Measurements from ENCODE around the gene DYRK2. TPM values are rescaled to one million over a fixed set of nuclear protein-coding genes. Genes with fewer than 3 reads are reported as not detected.

The DYRK2 gene
- polyA plus RNA-seq, 6 donors from 2014 or later: 27.4 to 62.0 (median 36.5) TPM

DNA sequence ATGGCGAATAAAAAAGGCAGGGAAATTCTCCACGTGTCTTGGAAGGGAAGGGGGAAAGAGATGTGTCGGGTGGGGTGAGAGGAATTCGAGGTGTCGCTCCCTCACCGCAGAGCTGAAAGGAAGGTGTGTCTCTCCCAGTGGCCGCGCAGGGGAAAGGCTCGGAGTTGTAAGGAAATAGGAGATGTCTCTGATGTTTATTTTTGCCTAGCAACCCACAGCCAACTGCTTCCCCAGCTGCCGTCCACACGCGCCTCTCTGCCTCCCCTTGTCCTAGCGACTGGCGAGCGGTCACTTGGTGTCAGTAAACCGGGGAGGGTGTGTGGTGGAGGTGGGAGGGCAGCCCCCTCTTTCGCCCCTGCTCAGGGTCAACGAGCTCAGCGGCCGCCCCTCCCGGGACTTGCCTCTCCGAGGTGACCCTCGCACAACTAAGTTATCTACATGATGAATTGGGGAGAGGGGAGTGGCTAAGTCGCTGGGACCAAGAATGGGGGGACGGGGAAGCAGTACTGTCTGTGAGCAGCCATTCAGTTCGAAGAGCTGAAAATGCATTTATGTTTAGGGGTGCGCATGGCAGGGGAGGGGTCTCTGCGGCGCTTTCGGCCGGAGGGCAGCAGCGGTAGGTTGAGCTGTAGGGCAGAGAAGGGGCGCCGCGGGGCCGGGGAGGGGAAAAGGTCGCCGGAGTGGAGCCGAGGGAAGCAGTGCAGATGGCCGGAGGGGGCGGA, 585 bp upstream of the DYRK2 start:
- Mint-ChIP-seq H3K27ac (peak overlapping the region; percentile 89 to 96 (median 94)), H3K4me1 (peaks cover 31 to 32% (median 32%) of the 10 kb centered on the region in 3 donors), H3K4me3 (peak overlapping the region; percentile 93 to 100 (median 97)), H3K36me3 (peaks cover 0 to 16% of the 10 kb centered on the region in 2 donors), H3K9me3 (no peaks in the 10 kb centered on the region), H3K27me3 (peaks cover 0 to 5% (median 0%) of the 10 kb centered on the region in 3 donors)
- DNase-seq: peak; percentile 53
- ATAC-seq (ENCODE audit: low read depth in 2 of 2): peak; percentile 34 to 37

DNA sequence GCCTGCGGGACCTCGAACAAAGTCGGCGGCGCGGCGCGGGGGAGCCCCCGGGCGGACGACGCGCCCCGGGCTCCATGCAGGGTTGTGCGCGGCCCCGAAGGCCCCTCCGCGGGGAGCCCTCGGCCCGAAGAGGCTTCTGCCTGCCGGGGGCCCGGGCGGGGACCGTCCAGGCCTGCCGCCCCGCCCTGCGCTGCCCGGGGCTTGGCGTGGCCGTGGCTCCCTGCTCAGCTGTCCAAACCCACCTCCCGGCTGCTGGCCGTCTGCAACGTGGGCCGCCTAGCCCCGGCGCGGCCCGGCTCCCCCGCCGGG, 670 bp downstream of the DYRK2 start:
- H3K27me3 Mint-ChIP-seq: peaks cover 0 to 5% (median 0%) of the 10 kb centered on the region in 3 donors
- H3K27ac Mint-ChIP-seq: peak overlapping the region in 1 of 6 donors; percentile 96
- H3K9me3 Mint-ChIP-seq: no peaks in the 10 kb centered on the region
- H3K4me1 Mint-ChIP-seq: peaks cover 42 to 44% (median 42%) of the 10 kb centered on the region in 3 donors
- H3K4me3 Mint-ChIP-seq: peak overlapping the region in 4 of 8 donors; percentile 86 to 98 (median 96)
- H3K36me3 Mint-ChIP-seq: peaks cover 0 to 18% of the 10 kb centered on the region in 2 donors
- ATAC-seq (ENCODE audit: low read depth in 2 of 2): peak; percentile 32 to 37
- DNase-seq: no peak

GRCh38 chr12:67649570-67650387, 1.2 kb downstream of the DYRK2 start:
- Mint-ChIP-seq H3K36me3 (peaks cover 0 to 24% of the 10 kb centered on the region in 2 donors), H3K4me3 (peak overlapping the region; percentile 86 to 98 (median 97)), H3K27ac (peak overlapping the region; percentile 33 to 96 (median 91)), H3K27me3 (peaks cover 0 to 2% (median 0%) of the 10 kb centered on the region in 3 donors), H3K9me3 (no peaks in the 10 kb centered on the region), H3K4me1 (peaks cover 44 to 49% (median 48%) of the 10 kb centered on the region in 3 donors)
- peak; percentile 11 to 12 for ATAC-seq (ENCODE audit: low read depth in 2 of 2)
- DNase-seq: peak; percentile 40

DNA sequence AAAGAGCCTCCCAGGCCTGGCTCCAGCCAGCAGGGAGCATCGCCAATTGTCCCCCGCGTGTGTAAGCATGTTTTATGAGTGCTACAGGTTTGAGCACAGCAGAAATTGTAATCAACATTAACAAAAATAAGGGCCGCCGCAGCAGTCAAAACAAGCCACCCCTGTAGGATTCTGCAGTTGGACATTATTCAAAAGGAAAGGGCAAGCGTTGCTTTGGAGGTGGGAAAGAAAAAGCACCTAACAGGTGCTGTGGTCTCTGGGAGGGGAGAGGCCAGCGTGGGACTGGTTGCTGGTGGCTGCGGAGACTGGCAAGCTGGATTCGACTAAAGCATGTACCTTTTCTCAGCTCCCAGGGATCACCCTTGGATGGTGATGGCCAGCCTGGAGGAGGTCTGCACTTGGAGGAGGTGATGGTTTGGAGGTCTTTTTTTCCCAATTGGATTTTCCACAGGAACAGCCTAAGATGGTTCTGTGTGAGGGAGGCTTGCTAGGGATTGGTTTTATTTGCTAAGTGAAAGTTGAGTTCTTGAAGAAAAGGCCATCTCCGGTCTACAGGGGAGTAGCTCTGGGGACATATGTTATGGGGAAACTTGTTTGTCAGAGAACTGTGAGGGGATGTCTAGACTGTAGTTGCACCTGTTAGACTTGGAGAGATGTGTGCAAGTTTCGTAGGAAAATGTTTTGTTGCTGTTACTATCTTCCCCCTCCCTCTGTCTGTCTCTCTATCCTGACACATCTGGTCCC, 2.0 kb downstream of the DYRK2 start:
- Mint-ChIP-seq H3K4me1 (peaks cover 46 to 54% (median 54%) of the 10 kb centered on the region in 3 donors), H3K36me3 (peaks cover 0 to 24% of the 10 kb centered on the region in 2 donors), H3K27ac (peak overlapping the region; percentile 33 to 96 (median 91)), H3K27me3 (no peaks in the 10 kb centered on the region), H3K4me3 (peak overlapping the region; percentile 86 to 98 (median 97)), H3K9me3 (no peaks in the 10 kb centered on the region)
- ATAC-seq (ENCODE audit: low read depth in 2 of 2) (peak in 1 of 2 donors; percentile 9), DNase-seq (no peak)

DNA sequence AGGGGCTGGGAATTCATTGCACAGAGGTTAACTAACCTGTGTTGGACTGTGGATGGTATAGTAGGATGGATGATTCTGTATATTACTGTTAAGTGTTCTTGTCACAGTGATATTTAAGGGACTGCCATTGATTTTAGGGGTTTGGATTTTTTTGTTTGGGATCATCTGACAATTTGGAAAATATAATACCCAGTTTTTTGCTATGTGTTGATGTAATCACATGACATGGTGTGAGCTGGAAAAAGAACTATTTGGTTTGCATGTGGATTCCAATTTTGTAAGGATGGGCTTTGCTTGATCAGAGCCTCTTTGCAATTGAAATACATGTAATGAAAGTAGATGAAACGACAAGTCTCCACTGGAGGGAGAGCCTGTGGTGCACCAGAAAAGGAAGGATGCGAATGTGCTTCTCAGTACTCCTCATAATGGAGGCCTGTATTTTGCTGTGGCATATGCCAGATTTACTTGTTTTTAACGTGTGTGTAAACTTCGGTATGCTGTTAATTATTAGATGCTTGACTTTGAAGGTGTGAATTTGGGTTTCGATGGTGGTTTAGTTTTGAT, 2.7 kb downstream of the DYRK2 start:
- H3K27ac Mint-ChIP-seq: peak overlapping the region in 5 of 6 donors; percentile 9 to 96 (median 59)
- ATAC-seq (ENCODE audit: low read depth in 2 of 2) (peak in 1 of 2 donors; percentile 13), DNase-seq (peak; percentile 14)
- H3K9me3 Mint-ChIP-seq: no peaks in the 10 kb centered on the region
- H3K36me3 Mint-ChIP-seq: peaks cover 0 to 24% of the 10 kb centered on the region in 2 donors
- H3K27me3 Mint-ChIP-seq: no peaks in the 10 kb centered on the region
- peak overlapping the region; percentile 86 to 98 (median 97) for H3K4me3 Mint-ChIP-seq
- H3K4me1 Mint-ChIP-seq: peaks cover 49 to 60% (median 54%) of the 10 kb centered on the region in 3 donors

- Mint-ChIP-seq H3K27me3 (no peaks in the 10 kb centered on the region), H3K27ac (peak overlapping the region in 3 of 6 donors; percentile 40 to 74 (median 56)), H3K4me1 (peaks cover 42 to 69% (median 48%) of the 10 kb centered on the region in 3 donors), H3K36me3 (peaks cover 12 to 33% of the 10 kb centered on the region in 2 donors), H3K9me3 (no peaks in the 10 kb centered on the region), H3K4me3 (no peak overlapping the region)
- ATAC-seq (ENCODE audit: low read depth in 2 of 2): no peak
- no peak for DNase-seq
These were observed 7.3 kb downstream of the DYRK2 start for GRCh38 chr12:67655829-67656228.

GRCh38 chr12:67656251-67656650, 7.7 kb downstream of the DYRK2 start:
- no peaks in the 10 kb centered on the region for H3K27me3 Mint-ChIP-seq
- ATAC-seq (ENCODE audit: low read depth in 2 of 2) (no peak), DNase-seq (no peak)
- H3K9me3 Mint-ChIP-seq: no peaks in the 10 kb centered on the region
- peaks cover 39 to 69% (median 45%) of the 10 kb centered on the region in 3 donors for H3K4me1 Mint-ChIP-seq
- peaks cover 12 to 33% of the 10 kb centered on the region in 2 donors for H3K36me3 Mint-ChIP-seq
- peak overlapping the region in 3 of 6 donors; percentile 50 to 74 (median 56) for H3K27ac Mint-ChIP-seq
- H3K4me3 Mint-ChIP-seq: no peak overlapping the region

- H3K36me3 Mint-ChIP-seq: peaks cover 12 to 33% of the 10 kb centered on the region in 2 donors
- no peaks in the 10 kb centered on the region for H3K9me3 Mint-ChIP-seq
- H3K27me3 Mint-ChIP-seq: no peaks in the 10 kb centered on the region
- no peak overlapping the region for H3K27ac Mint-ChIP-seq
- H3K4me1 Mint-ChIP-seq: peaks cover 33 to 77% (median 45%) of the 10 kb centered on the region in 3 donors
- no peak overlapping the region for H3K4me3 Mint-ChIP-seq
- no peak for ATAC-seq (ENCODE audit: low read depth in 2 of 2)
- DNase-seq: no peak
These were observed 9.9 kb downstream of the DYRK2 start for GRCh38 chr12:67658486-67658885.

DNA sequence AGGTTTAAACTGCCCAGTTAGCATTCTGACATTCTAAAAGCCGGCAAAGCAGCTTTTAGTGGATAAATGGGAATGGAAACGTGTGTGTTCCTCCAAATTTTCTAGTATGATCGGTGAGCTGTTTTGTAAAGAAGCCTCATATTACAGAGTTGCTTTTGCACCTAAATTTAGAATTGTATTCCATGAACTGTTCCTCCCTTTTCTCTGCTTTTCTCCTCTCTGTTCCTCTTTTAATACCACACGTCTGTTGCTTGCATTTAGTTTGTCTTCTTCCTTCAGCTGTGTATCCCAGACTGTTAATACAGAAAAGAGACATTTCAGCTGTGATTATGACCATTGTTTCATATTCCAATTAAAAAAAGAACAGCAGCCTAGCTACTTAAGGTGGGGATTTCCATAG, 10.7 kb downstream of the DYRK2 start:
- Mint-ChIP-seq H3K4me1 (peaks cover 27 to 77% (median 39%) of the 10 kb centered on the region in 3 donors), H3K9me3 (no peaks in the 10 kb centered on the region), H3K4me3 (no peak overlapping the region), H3K27ac (peak overlapping the region in 1 of 6 donors; percentile 55), H3K27me3 (no peaks in the 10 kb centered on the region), H3K36me3 (peaks cover 13 to 31% of the 10 kb centered on the region in 2 donors)
- ATAC-seq (ENCODE audit: low read depth in 2 of 2): no peak
- DNase-seq: no peak

DNA sequence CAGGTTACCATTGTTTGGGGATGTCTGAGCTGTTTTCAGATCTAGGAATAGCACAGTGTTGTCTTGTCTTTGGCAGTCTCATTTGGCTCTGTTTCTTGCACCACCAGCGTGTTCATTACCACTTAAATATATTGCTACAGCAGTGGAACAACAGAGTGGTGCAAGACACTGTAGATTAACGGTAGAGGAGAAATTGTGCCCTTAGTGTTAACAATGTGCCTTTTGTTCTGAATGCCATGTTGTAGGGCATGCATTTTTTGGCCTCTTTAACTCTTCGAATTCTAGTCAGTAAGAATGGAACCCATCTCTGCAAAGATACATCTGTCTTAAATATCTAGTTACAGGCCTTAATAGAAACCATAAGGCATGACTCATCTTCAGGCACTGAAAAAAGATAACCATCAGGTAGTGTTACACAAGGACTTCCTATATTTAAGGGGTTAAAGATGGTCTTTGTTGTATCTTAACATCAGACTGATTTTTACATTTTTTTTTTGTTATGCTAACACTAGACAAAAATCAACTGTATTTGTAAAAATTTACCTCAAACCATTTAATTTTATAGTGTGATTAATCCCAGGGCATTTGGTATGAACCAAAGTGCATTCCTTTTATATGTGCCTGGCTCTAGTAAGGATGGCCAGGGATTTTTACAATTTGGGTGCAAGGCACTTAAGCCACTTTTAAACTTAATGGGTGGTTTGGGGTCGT, 12.9 kb downstream of the DYRK2 start:
- Mint-ChIP-seq H3K4me3 (no peak overlapping the region), H3K27me3 (no peaks in the 10 kb centered on the region), H3K4me1 (peaks cover 24 to 70% (median 33%) of the 10 kb centered on the region in 3 donors), H3K36me3 (peaks cover 17 to 23% of the 10 kb centered on the region in 2 donors), H3K9me3 (no peaks in the 10 kb centered on the region), H3K27ac (peak overlapping the region in 1 of 6 donors; percentile 39)
- no peak for ATAC-seq (ENCODE audit: low read depth in 2 of 2)
- DNase-seq: no peak

DNA sequence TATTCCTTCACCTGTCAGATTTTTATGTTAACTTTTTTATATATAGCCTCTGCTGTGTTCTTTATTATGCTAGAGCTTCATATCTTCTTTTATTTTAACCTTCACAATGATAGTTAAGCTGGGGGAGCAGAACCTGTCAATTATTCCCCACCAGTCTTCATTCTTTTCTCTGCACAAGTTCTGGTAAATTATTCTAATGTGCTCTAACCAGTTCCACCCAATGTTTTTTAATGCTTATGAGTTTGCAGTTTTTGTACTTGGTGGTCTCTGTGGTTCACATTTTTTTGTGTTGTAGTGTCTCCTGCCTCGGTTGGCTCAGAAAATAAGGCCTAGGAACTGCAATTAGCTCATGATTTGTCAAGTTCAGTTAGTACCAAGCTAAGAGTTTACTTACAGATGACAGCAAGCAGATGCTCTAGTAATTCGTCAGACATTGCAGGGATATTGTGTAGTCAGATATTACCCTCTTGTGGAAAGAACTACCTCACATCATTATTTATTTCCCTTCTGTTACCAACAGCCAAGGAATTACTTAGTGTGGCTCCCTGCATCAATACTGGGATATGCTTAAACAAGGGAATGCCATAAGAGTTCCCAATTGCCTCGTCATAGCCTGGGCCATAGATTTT, 14.5 kb downstream of the DYRK2 start:
- Mint-ChIP-seq H3K27ac (peak overlapping the region in 1 of 6 donors; percentile 69), H3K4me1 (peaks cover 24 to 67% (median 33%) of the 10 kb centered on the region in 3 donors), H3K9me3 (no peaks in the 10 kb centered on the region), H3K36me3 (peaks cover 8 to 10% of the 10 kb centered on the region in 2 donors), H3K27me3 (no peaks in the 10 kb centered on the region), H3K4me3 (no peak overlapping the region)
- no peak for ATAC-seq (ENCODE audit: low read depth in 2 of 2)
- no peak for DNase-seq

DNA sequence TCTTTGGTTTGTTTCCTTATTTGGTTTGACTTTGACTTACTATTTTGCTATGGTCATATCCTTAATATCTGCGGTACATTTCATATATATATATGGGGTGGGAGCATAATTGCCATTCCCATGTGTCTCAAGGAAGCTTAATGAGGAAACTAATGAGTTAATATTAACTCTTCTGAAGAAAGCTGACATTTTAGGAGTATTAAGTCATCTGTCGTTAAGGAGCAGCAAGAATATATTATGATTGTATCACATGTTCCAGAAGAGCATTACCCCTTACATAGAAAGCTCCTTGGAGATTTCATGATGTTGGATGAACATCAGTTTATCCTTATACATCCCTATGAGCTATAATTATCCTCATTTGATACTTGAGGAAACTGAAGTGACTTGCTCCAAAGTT, 15.6 kb downstream of the DYRK2 start:
- Mint-ChIP-seq H3K4me3 (no peak overlapping the region), H3K36me3 (peaks cover 6 to 10% of the 10 kb centered on the region in 2 donors), H3K27me3 (no peaks in the 10 kb centered on the region)

More for the DNA sequence above, 15.6 kb downstream of the DYRK2 start:
- no peak overlapping the region for H3K27ac Mint-ChIP-seq
- DNase-seq (no peak), ATAC-seq (ENCODE audit: low read depth in 2 of 2) (no peak)
- H3K9me3 Mint-ChIP-seq: no peaks in the 10 kb centered on the region
- H3K4me1 Mint-ChIP-seq: peaks cover 22 to 63% (median 31%) of the 10 kb centered on the region in 3 donors
